Measurements from ENCODE around the gene PARL. TPM values are rescaled to one million over a fixed set of nuclear protein-coding genes. Genes with fewer than 3 reads are reported as not detected.

The PARL gene
- total and polyA plus RNA-seq, 2 of the 8 experiments (the other 6 are each of a cell fraction or from before 2014, with no cell fraction given), result 62.7 to 85.0 TPM

DNA sequence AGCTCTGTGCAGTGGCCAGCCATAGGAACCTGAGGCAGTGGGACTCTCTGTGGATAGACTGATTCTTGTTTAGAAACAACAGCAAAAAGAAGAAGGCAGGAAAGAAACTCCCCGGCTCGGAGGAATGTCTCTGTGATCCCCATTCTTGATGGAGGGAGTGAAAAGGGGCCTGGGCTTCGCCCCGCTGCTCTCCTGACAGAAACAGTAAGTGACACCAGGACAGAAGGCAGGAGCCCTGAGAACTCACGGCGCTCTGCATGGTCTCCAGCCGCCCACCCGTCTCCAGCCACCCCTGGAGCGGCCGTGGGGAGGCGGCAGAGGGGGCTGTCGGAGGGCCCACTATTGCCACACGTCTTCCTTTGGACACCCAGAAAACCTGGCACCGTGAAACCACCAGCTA lies 35.7 kb upstream of the PARL start:
- H4K91ac ChIP-seq (replicated peaks; ENCODE audit: insufficient read length, low read length), result no peak overlapping the region
- H3K27ac ChIP-seq (ENCODE audit: low read depth, low read length), result no peak overlapping the region
- peaks cover 0 to 20% (median 14%) of the 10 kb centered on the region in 4 experiments; a peak in 7 of 8 replicates for H3K36me3 ChIP-seq (ENCODE audit: control insufficient read depth in 2 of 4, insufficient read depth in 4 of 4, low read length in 3 of 4)
- no peak overlapping the region for H2BK15ac ChIP-seq (ENCODE audit: low read length)
- no peak overlapping the region for H3K56ac ChIP-seq (replicated peaks; ENCODE audit: insufficient read length, low read depth, low read length)
- no peak overlapping the region for H3K14ac ChIP-seq (ENCODE audit: insufficient read length)
- TF ChIP-seq CHD1 (IDR thresholded peaks at IDR 0.05; ENCODE audit: low read depth, low read length) (no peak), CBX8 (IDR thresholded peaks at IDR 0.05; ENCODE audit: borderline replicate concordance, low read depth, low read length) (no peak), CBX5 (IDR thresholded peaks at IDR 0.05; ENCODE audit: low read depth, low read length) (no peak), BACH1 (IDR thresholded peaks at IDR 0.05; ENCODE audit: low read length) (no peak), SUZ12 (IDR thresholded peaks at IDR 0.05; ENCODE audit: low read length) (no peak), FOSL1 (IDR thresholded peaks at IDR 0.05; ENCODE audit: insufficient read depth, low read depth, low read length) (no peak), GABPA (IDR thresholded peaks at IDR 0.05; ENCODE audit: borderline replicate concordance, insufficient read depth, low read length) (no peak), SIN3A (conservative IDR thresholded peaks at IDR 0.05 in 1 of 2, IDR thresholded peaks at IDR 0.05 in 1 of 2; ENCODE audit: low read depth in 1 of 2, low read length in 2 of 2) (no peak), PHF8 (conservative IDR thresholded peaks at IDR 0.05; ENCODE audit: low read depth, low read length) (no peak)
- TF ChIP-seq, protein P1, sequence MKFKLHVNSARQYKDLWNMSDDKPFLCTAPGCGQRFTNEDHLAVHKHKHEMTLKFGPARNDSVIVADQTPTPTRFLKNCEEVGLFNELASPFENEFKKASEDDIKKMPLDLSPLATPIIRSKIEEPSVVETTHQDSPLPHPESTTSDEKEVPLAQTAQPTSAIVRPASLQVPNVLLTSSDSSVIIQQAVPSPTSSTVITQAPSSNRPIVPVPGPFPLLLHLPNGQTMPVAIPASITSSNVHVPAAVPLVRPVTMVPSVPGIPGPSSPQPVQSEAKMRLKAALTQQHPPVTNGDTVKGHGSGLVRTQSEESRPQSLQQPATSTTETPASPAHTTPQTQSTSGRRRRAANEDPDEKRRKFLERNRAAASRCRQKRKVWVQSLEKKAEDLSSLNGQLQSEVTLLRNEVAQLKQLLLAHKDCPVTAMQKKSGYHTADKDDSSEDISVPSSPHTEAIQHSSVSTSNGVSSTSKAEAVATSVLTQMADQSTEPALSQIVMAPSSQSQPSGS (IDR thresholded peaks at IDR 0.05; ENCODE audit: low read length), result no peak
- H2BK12ac ChIP-seq (ENCODE audit: low read depth, low read length), result no peak overlapping the region
- H3K4me3 ChIP-seq (ENCODE audit: extremely low read depth in 1 of 4, insufficient read depth in 2 of 4, low read depth in 3 of 4, low read length in 4 of 4), result no peak overlapping the region
- H4K5ac ChIP-seq (ENCODE audit: insufficient read length, low read depth, low read length), result no peak overlapping the region
- no peaks in the 10 kb centered on the region for H3K79me1 ChIP-seq (ENCODE audit: low read depth, low read length)
- H2BK20ac ChIP-seq (ENCODE audit: low read length), result no peak overlapping the region
- WGBS, 2 experiments (ENCODE audit: extremely low coverage in 1 of 2, insufficient coverage in 1 of 2, insufficient read length in 1 of 2, insufficient replicate concordance in 2 of 2, low coverage in 1 of 2, low lambda C conversion rate in 2 of 2, missing lambda C conversion rate in 1 of 2), result 90% methylated on average over 14 of the region's 14 CpGs; no CpG with 5 or more reads in 1 of the 2 experiments
- H3K9ac ChIP-seq (replicated peaks in 1 of 4; ENCODE audit: extremely low read depth in 1 of 4, low read depth in 3 of 4, low read length in 3 of 4), result no peak overlapping the region
- no peak overlapping the region for H2BK5ac ChIP-seq (ENCODE audit: low read depth, low read length)
- no peak overlapping the region for H3K4me2 ChIP-seq (ENCODE audit: insufficient read depth in 1 of 2, low read depth in 2 of 2, low read length in 2 of 2)
- no peaks in the 10 kb centered on the region for H4K20me1 ChIP-seq (replicated peaks in 1 of 2; ENCODE audit: control insufficient read depth in 1 of 2, insufficient read depth in 2 of 2, low read length in 2 of 2)
- no peak overlapping the region for H2AK5ac ChIP-seq (ENCODE audit: low read depth, low read length)
- H3K79me2 ChIP-seq (ENCODE audit: control insufficient read depth in 1 of 2, insufficient read depth in 2 of 2, low read length in 2 of 2), result no peaks in the 10 kb centered on the region
- H2AFZ ChIP-seq (ENCODE audit: low read length), result no peak overlapping the region
- FAIRE-seq, result no peak
- H4K8ac ChIP-seq (ENCODE audit: extremely low read depth, insufficient read depth, low read length), result no peak overlapping the region
- H3K9me3 ChIP-seq (ENCODE audit: insufficient read depth in 2 of 2, low read depth in 1 of 2, low read length in 1 of 2), result no peaks in the 10 kb centered on the region
- H3K18ac ChIP-seq (ENCODE audit: extremely low read depth, low read length), result no peak overlapping the region
- no peaks in the 10 kb centered on the region for H3K27me3 ChIP-seq (replicated peaks in 1 of 4; ENCODE audit: control insufficient read depth in 3 of 4, extremely low read depth in 1 of 4, insufficient read depth in 3 of 4, low read length in 3 of 4)
- ChIA-PET POLR2A (ENCODE audit: partially characterized antibody) (interaction anchor here (1.2 kb wide), 1 partner anchor 9 kb away, joined by 3 read pairs; no protein-coding TSS in a partner anchor), CTCF (ENCODE audit: partially characterized antibody) (interaction anchor here (0.5 to 4.3 kb wide), 2 partner anchors 12 to 278 kb away, joined by 3 to 21 read pairs; no protein-coding TSS in a partner anchor)
- DNase-seq (ENCODE audit: low read depth in 1 of 2, low spot score in 2 of 2), result no peak
- no peak overlapping the region for H3K4ac ChIP-seq (replicated peaks; ENCODE audit: insufficient read length, low read depth, low read length)
- no peaks in the 10 kb centered on the region for H3K4me1 ChIP-seq (replicated peaks in 1 of 4; ENCODE audit: control insufficient read depth in 3 of 4, insufficient read depth in 4 of 4, low read length in 3 of 4)
- no peaks in the 10 kb centered on the region for H3K23me2 ChIP-seq (ENCODE audit: low read depth, low read length)
- H2BK120ac ChIP-seq (replicated peaks; ENCODE audit: low read depth, low read length), result no peak overlapping the region
- no peak overlapping the region for H3K23ac ChIP-seq (ENCODE audit: insufficient read length)

Measured in H1 (cell line).